GM12878 (cell line): ENCODE data around the gene SLC22A23. TPM values are rescaled to one million over a fixed set of nuclear protein-coding genes. Genes with fewer than 3 reads are reported as not detected.

ENCODE experiments used
- ATAC-seq: fragments of 200-7000 bp; cut with Tn5 transposase; 3 replicates; pipeline ENCODE4 v1.9.1; 2020; ENCODE audit warnings: mild to moderate bottlenecking, moderate library complexity
- BruUV-seq: library from RNA; stranded (reverse); fragments of 400-500 nt; replicated peaks from 2 replicates; lab custom pipeline; 2021; lab: Mats Ljungman, UMichigan
- CTCF ChIA-PET: fragments of 300-600 bp; sonication (Branson Sonifier 250); formaldehyde crosslinking; extraction: SDS; loops from one replicate; lab custom pipeline; 2021; ENCODE audit warnings: inconsistent platforms; lab: Yijun Ruan, JAX
- POLR2A ChIA-PET: fragments of 350-600 bp; formaldehyde crosslinking; extraction: SDS; loops from one replicate; lab custom pipeline; 2021; ENCODE audit warnings: inconsistent platforms; lab: Charles Lee
- RAD21 ChIA-PET: fragments of 300-600 bp; sonication (Branson Sonifier 250); formaldehyde crosslinking; loops from one replicate; lab custom pipeline; 2023; ENCODE audit warnings: antibody characterized with exemption; ENCODE audit not compliant: unreplicated experiment; lab: Charles Lee
- SMC1A ChIA-PET: fragments of 300-600 bp; sonication (Branson Sonifier 250); formaldehyde crosslinking; loops from one replicate; lab custom pipeline; 2023; ENCODE audit not compliant: unreplicated experiment, uncharacterized antibody; lab: Charles Lee
- DNase-seq: peaks from one replicate; pipeline ENCODE4 v3.0.0-alpha.2; 2011; ENCODE audit warnings: low read depth, low spot score
- FAIRE-seq: peaks from 3 replicates; lab custom pipeline; 2011; peaks lifted over from hg19 to GRCh38; lab: Jason Lieb, UNC
- H2AFZ ChIP-seq: 2 replicates; pipeline ENCODE4 v1.6.0; 2011; ENCODE audit warnings: low read depth, low read length, control low read depth; ENCODE audit not compliant: control insufficient read depth
- H3K27ac ChIP-seq: 2 replicates; pipeline ENCODE4 v1.5.1; 2011; ENCODE audit warnings: control low read depth; ENCODE audit not compliant: control insufficient read depth, insufficient read depth
- H3K27me3 ChIP-seq, 2 experiments: replicated peaks in 1 of 2; 2 replicates each; pipeline versions ENCODE4 v1.6.0 to v1.6.1; 2011; ENCODE audit warnings: low read length in 1 of 2; ENCODE audit not compliant: control insufficient read depth in 2 of 2, insufficient read depth in 2 of 2
- H3K36me3 ChIP-seq, 2 experiments: 2 replicates each; pipeline ENCODE4 v1.5.1; 2011; ENCODE audit warnings: low read length in 1 of 2; ENCODE audit not compliant: control insufficient read depth in 2 of 2, insufficient read depth in 2 of 2
- H3K4me1 ChIP-seq: 2 replicates; pipeline ENCODE4 v1.6.1; 2011; ENCODE audit warnings: mild to moderate bottlenecking, low read length, moderate library complexity, mixed read lengths; ENCODE audit not compliant: control insufficient read depth, insufficient read depth
- H3K4me2 ChIP-seq: 2 replicates; pipeline ENCODE4 v1.6.0; 2011; ENCODE audit warnings: control low read depth; ENCODE audit not compliant: control insufficient read depth, insufficient read depth
- H3K4me3 ChIP-seq: fragments of 200-600 bp; sonication (generic); 2 replicates; pipeline ENCODE4 v1.5.1; 2016
- H3K79me2 ChIP-seq: 2 replicates; pipeline ENCODE4 v1.6.0; 2011; ENCODE audit warnings: low read length; ENCODE audit not compliant: control insufficient read depth, insufficient read depth
- H3K9ac ChIP-seq: 2 replicates; pipeline ENCODE4 v1.8.0; 2011; ENCODE audit warnings: low read length, control low read depth, mixed read lengths; ENCODE audit not compliant: control insufficient read depth, insufficient read depth
- H3K9me3 ChIP-seq: replicated peaks from 3 replicates; pipeline ENCODE4 v1.5.1; 2011; ENCODE audit warnings: mild to moderate bottlenecking, low read length; ENCODE audit not compliant: control insufficient read depth, insufficient read depth
- H4K20me1 ChIP-seq: 2 replicates; pipeline ENCODE4 v1.6.0; 2011; ENCODE audit not compliant: control insufficient read depth, insufficient read depth
- MXI1 ChIP-seq: fragments of 150-350 bp; IDR thresholded peaks from 2 replicates; pipeline ENCODE4 v1.6.1; 2011; ENCODE audit warnings: low read depth, mild to moderate bottlenecking, inconsistent platforms, low read length, improper control_type of control experiment
- NBN ChIP-seq: fragments of 450-650 bp; IDR thresholded peaks from 2 replicates; pipeline ENCODE4 v1.6.1; 2016
- NFIC ChIP-seq: IDR thresholded peaks from 2 replicates; pipeline ENCODE4 v1.6.1; 2012; ENCODE audit warnings: low read depth, mild to moderate bottlenecking, inconsistent platforms, low read length, moderate library complexity
- RELA ChIP-seq: fragments of 450-650 bp; IDR thresholded peaks from 2 replicates; pipeline ENCODE4 v1.8.0; 2014; ENCODE audit warnings: borderline replicate concordance; ENCODE audit not compliant: partially characterized antibody
- SREBF1 ChIP-seq: IDR thresholded peaks from 2 replicates; pipeline ENCODE4 v1.6.1; 2012; ENCODE audit warnings: mild to moderate bottlenecking, low read length
- SUZ12 ChIP-seq: fragments of 200-600 bp; sonication (generic); IDR thresholded peaks from one replicate; pipeline ENCODE4 v1.6.1; 2018; ENCODE audit warnings: antibody characterized with exemption, mild to moderate bottlenecking; ENCODE audit not compliant: unreplicated experiment
- TCF3 ChIP-seq: IDR thresholded peaks from 2 replicates; pipeline ENCODE4 v1.6.1; 2012; ENCODE audit warnings: low read depth, mild to moderate bottlenecking, low read length, borderline replicate concordance; ENCODE audit not compliant: insufficient read depth
- ZZZ3 ChIP-seq: IDR thresholded peaks from 2 replicates; pipeline ENCODE4 v1.6.1; 2011; ENCODE audit warnings: low read depth; ENCODE audit not compliant: control insufficient read depth, insufficient read length
- WGBS: methylation state at CpG from one replicate; pipeline ENCODE4 v1.1.6; 2016; ENCODE audit warnings: low lambda C conversion rate; ENCODE audit not compliant: insufficient replicate concordance, insufficient coverage; ENCODE audit errors: missing lambda C conversion rate; 5-methylcytosine and 5-hydroxymethylcytosine counted together
- in situ Hi-C: fragments of 300-500 bp; cut with MboI; formaldehyde crosslinking; loops from 9 replicates; pipeline ENCODE4 v1.14.3; 2018; ENCODE audit warnings: mixed read lengths
- intact Hi-C: fragments of 100-400 bp; cut with micrococcal nuclease; formaldehyde crosslinking; loops from one replicate; pipeline ENCODE4 v1.14.2; 2022; ENCODE audit not compliant: unreplicated experiment
- polyA plus RNA-seq, 11 experiments: library from polyadenylated mRNA; depleted of rRNA in 4 of 11; unstranded in 6 of 11; stranded (reverse) in 5 of 11; fragments of >200 nt; fragmentation: Nextera tagmentation in 4 of 11; fragmentation: Illumina TruSeq in 1 of 11; extraction: Ambion mirVana in 4 of 11; extraction: Trizol in 1 of 11; gene quantifications; 1 replicate in 1 of 11; 2 replicates in 10 of 11; pipeline versions ENCODE4 v1.2.1 to v1.2.3, GENCODE V29; 2011 to 2016; ENCODE audit warnings: inconsistent platforms in 2 of 11, missing spikeins in 2 of 11, low read depth in 1 of 11
- total RNA-seq, 4 experiments: library from RNA; depleted of rRNA in 3 of 4; stranded (reverse); fragments of >200 nt in 3 of 4; fragmentation: Illumina TruSeq in 1 of 4; extraction: Trizol in 1 of 4; gene quantifications; 2 replicates each; pipeline versions ENCODE4 v1.2.1 to v1.2.3, GENCODE V29; 2013 to 2021
- TF ChIP-seq, protein P1 (sequence below): fragments of 150-350 bp; IDR thresholded peaks from 2 replicates; pipeline ENCODE4 v1.6.1; 2014; ENCODE audit warnings: mild to moderate bottlenecking, low read depth, low read length
- TF ChIP-seq, protein P2 (sequence below): fragments of 450-650 bp; IDR thresholded peaks from 2 replicates; pipeline ENCODE4 v1.6.1; 2017; ENCODE audit warnings: mild to moderate bottlenecking, moderate library complexity
- TF ChIP-seq, protein P3 (sequence below): fragments of 450-650 bp; IDR thresholded peaks from 2 replicates; pipeline ENCODE4 v1.6.1; 2017; ENCODE audit warnings: mild to moderate bottlenecking, moderate library complexity
- TF ChIP-seq, protein P4 (sequence below): IDR thresholded peaks from 2 replicates; pipeline ENCODE4 v1.6.1; 2012; ENCODE audit warnings: low read depth, low read length, improper control_type of control experiment

SLC22A23 gene
- total and polyA plus RNA-seq, 10 of the 15 experiments (the other 5 are each of a cell fraction or from before 2014, with no cell fraction given): 0.20 to 2.4 (median 0.74) TPM

DNA sequence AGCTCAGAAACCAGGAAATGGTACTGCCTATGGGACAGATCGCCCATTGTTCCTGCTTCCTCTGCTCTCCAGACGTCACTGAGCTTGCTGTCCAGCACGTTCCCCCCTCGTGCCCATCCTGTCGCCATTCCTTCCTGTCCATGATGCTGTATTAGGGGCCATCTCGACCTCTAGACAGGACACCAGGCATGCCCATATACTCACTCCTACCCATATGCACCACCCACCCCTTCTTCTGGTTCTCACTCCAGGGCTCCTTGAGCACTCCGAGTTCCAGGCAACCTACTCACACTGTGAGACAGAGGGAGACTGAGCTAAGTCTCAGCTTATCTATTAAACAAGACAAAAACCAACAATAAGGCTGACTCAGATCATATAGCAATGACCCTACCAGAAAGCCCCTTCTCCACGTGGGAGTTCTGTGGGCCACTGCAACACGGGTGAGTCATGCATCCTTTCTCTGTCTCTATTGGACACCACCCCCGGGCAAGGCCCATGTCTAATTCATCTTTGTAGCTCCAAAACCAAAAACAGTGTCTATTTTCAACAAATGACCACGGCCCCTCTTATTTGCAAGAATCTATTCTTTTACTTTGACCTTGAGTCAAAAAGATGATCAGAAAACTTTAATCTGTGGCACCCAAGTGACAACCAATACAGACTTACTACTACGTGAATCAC is 132.4 kb downstream of the SLC22A23 start:
- no peaks in the 10 kb centered on the region for H3K36me3 ChIP-seq
- H3K27ac ChIP-seq: no peak overlapping the region
- in situ Hi-C loops: no loop called here
- H3K4me1 ChIP-seq: no peaks in the 10 kb centered on the region; the same call in 1 of the 2 replicates
- BruUV-seq: no TSS peak
- CTCF ChIA-PET: interaction anchor here (0.7 to 2.0 kb wide), 12 partner anchors 9 to 87 kb away, joined by 3 to 11 read pairs (median 3); no protein-coding TSS in a partner anchor
- H2AFZ ChIP-seq: no peak overlapping the region
- no peak overlapping the region for H3K4me2 ChIP-seq
- no peaks in the 10 kb centered on the region for H4K20me1 ChIP-seq
- 11% methylated on average over 12 of the region's 12 CpGs for WGBS
- DNase-seq (peak; percentile 48), FAIRE-seq (no peak), ATAC-seq (peak; percentile 98)
- H3K9ac ChIP-seq: no peak overlapping the region
- RAD21 ChIA-PET: interaction anchor here (1.0 to 3.2 kb wide), 12 partner anchors 9 to 132 kb away, joined by 3 to 24 read pairs (median 5); partner anchors contain the start of gene SLC22A23
- H3K27me3 ChIP-seq: no peaks in the 10 kb centered on the region; a peak in 1 of 4 replicates
- SMC1A ChIA-PET: interaction anchor here (0.9 to 6.5 kb wide), 17 partner anchors 8 to 407 kb away, joined by 3 to 41 read pairs (median 3); no protein-coding TSS in a partner anchor
- no peak overlapping the region for H3K4me3 ChIP-seq
- H3K9me3 ChIP-seq: no peaks in the 10 kb centered on the region
- POLR2A ChIA-PET: interaction anchor here (0.8 to 2.1 kb wide), 6 partner anchors 9 to 130 kb away, joined by 4 to 10 read pairs (median 5); no protein-coding TSS in a partner anchor
- no peaks in the 10 kb centered on the region for H3K79me2 ChIP-seq
- intact Hi-C loops: no loop called here
- TF ChIP-seq, protein P1, sequence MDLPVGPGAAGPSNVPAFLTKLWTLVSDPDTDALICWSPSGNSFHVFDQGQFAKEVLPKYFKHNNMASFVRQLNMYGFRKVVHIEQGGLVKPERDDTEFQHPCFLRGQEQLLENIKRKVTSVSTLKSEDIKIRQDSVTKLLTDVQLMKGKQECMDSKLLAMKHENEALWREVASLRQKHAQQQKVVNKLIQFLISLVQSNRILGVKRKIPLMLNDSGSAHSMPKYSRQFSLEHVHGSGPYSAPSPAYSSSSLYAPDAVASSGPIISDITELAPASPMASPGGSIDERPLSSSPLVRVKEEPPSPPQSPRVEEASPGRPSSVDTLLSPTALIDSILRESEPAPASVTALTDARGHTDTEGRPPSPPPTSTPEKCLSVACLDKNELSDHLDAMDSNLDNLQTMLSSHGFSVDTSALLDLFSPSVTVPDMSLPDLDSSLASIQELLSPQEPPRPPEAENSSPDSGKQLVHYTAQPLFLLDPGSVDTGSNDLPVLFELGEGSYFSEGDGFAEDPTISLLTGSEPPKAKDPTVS: no peak
- TF ChIP-seq SUZ12: no peak
- TF ChIP-seq, protein P2, sequence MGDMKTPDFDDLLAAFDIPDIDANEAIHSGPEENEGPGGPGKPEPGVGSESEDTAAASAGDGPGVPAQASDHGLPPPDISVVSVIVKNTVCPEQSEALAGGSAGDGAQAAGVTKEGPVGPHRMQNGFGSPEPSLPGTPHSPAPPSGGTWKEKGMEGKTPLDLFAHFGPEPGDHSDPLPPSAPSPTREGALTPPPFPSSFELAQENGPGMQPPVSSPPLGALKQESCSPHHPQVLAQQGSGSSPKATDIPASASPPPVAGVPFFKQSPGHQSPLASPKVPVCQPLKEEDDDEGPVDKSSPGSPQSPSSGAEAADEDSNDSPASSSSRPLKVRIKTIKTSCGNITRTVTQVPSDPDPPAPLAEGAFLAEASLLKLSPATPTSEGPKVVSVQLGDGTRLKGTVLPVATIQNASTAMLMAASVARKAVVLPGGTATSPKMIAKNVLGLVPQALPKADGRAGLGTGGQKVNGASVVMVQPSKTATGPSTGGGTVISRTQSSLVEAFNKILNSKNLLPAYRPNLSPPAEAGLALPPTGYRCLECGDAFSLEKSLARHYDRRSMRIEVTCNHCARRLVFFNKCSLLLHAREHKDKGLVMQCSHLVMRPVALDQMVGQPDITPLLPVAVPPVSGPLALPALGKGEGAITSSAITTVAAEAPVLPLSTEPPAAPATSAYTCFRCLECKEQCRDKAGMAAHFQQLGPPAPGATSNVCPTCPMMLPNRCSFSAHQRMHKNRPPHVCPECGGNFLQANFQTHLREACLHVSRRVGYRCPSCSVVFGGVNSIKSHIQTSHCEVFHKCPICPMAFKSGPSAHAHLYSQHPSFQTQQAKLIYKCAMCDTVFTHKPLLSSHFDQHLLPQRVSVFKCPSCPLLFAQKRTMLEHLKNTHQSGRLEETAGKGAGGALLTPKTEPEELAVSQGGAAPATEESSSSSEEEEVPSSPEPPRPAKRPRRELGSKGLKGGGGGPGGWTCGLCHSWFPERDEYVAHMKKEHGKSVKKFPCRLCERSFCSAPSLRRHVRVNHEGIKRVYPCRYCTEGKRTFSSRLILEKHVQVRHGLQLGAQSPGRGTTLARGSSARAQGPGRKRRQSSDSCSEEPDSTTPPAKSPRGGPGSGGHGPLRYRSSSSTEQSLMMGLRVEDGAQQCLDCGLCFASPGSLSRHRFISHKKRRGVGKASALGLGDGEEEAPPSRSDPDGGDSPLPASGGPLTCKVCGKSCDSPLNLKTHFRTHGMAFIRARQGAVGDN: peak; percentile 40; the same call in 1 of the 2 replicates
- no peak for TF ChIP-seq SREBF1
- 0 out of 2 replicates have a peak, but pooled peaks have one; percentile 32 for TF ChIP-seq NBN
- TF ChIP-seq MXI1: no peak
- TF ChIP-seq RELA: peak; percentile 38
- TF ChIP-seq, protein P3, sequence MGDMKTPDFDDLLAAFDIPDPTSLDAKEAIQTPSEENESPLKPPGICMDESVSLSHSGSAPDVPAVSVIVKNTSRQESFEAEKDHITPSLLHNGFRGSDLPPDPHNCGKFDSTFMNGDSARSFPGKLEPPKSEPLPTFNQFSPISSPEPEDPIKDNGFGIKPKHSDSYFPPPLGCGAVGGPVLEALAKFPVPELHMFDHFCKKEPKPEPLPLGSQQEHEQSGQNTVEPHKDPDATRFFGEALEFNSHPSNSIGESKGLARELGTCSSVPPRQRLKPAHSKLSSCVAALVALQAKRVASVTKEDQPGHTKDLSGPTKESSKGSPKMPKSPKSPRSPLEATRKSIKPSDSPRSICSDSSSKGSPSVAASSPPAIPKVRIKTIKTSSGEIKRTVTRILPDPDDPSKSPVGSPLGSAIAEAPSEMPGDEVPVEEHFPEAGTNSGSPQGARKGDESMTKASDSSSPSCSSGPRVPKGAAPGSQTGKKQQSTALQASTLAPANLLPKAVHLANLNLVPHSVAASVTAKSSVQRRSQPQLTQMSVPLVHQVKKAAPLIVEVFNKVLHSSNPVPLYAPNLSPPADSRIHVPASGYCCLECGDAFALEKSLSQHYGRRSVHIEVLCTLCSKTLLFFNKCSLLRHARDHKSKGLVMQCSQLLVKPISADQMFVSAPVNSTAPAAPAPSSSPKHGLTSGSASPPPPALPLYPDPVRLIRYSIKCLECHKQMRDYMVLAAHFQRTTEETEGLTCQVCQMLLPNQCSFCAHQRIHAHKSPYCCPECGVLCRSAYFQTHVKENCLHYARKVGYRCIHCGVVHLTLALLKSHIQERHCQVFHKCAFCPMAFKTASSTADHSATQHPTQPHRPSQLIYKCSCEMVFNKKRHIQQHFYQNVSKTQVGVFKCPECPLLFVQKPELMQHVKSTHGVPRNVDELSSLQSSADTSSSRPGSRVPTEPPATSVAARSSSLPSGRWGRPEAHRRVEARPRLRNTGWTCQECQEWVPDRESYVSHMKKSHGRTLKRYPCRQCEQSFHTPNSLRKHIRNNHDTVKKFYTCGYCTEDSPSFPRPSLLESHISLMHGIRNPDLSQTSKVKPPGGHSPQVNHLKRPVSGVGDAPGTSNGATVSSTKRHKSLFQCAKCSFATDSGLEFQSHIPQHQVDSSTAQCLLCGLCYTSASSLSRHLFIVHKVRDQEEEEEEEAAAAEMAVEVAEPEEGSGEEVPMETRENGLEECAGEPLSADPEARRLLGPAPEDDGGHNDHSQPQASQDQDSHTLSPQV: peak; percentile 53; the same call in 1 of the 2 replicates
- no peak for TF ChIP-seq ZZZ3
- TF ChIP-seq, protein P4, sequence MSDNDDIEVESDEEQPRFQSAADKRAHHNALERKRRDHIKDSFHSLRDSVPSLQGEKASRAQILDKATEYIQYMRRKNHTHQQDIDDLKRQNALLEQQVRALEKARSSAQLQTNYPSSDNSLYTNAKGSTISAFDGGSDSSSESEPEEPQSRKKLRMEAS: 0 out of 2 replicates have a peak, but pooled peaks have one; percentile 35
- TF ChIP-seq TCF3: no peak
- peak; percentile 32; the same call in 1 of the 2 replicates for TF ChIP-seq NFIC
